A673 (cell line): Measurements from ENCODE around the gene MLLT6. TPM values are rescaled to one million over a fixed set of nuclear protein-coding genes. Genes with fewer than 3 reads are reported as not detected.

ENCODE experiments used
- BruUV-seq: library from RNA; stranded (reverse); fragments of 400-500 nt; replicated peaks from 2 replicates; lab custom pipeline; 2021; lab: Mats Ljungman, UMichigan
- CTCF ChIA-PET: fragments of 300-600 bp; sonication (Branson Sonifier 250); formaldehyde crosslinking; loops from one replicate; lab custom pipeline; 2022; ENCODE audit warnings: antibody characterized with exemption; lab: Charles Lee
- POLR2A ChIA-PET: fragments of 300-600 bp; sonication (Branson Sonifier 250); formaldehyde crosslinking; loops from one replicate; lab custom pipeline; 2022; ENCODE audit warnings: antibody characterized with exemption; ENCODE audit not compliant: low non-redundant PET; lab: Charles Lee
- DNase-seq: peaks from one replicate; pipeline ENCODE4 v3.0.0-alpha.2; 2015; ENCODE audit warnings: low spot score
- H3K27ac ChIP-seq: fragments of 200-600 bp; sonication (generic); 2 replicates; pipeline ENCODE4 v1.5.1; 2016; ENCODE audit warnings: mixed run types, low read depth, mild to moderate bottlenecking, mixed read lengths, antibody characterized with exemption, low read length; ENCODE audit not compliant: poor library complexity, severe bottlenecking
- H3K27me3 ChIP-seq: fragments of 200-600 bp; sonication (generic); replicated peaks from 2 replicates; pipeline ENCODE4 v1.6.1; 2017; ENCODE audit warnings: mixed run types, low read depth, mild to moderate bottlenecking, mixed read lengths, antibody characterized with exemption, low read length; ENCODE audit not compliant: insufficient read depth, poor library complexity
- H3K36me3 ChIP-seq: fragments of 200-600 bp; sonication (generic); 2 replicates; pipeline ENCODE4 v1.6.1; 2016; ENCODE audit warnings: mixed run types, mild to moderate bottlenecking, mixed read lengths, antibody characterized with exemption, low read length; ENCODE audit not compliant: insufficient read depth, poor library complexity, severe bottlenecking
- H3K4me1 ChIP-seq: fragments of 200-600 bp; sonication (generic); 2 replicates; pipeline ENCODE4 v1.6.1; 2017; ENCODE audit warnings: mixed run types, mild to moderate bottlenecking, mixed read lengths, antibody characterized with exemption, low read length; ENCODE audit not compliant: insufficient read depth, poor library complexity, severe bottlenecking
- H3K4me3 ChIP-seq: fragments of 200-600 bp; sonication (generic); 2 replicates; pipeline ENCODE4 v1.5.1; 2016; ENCODE audit warnings: low read depth, mixed run types, mild to moderate bottlenecking, mixed read lengths, low read length; ENCODE audit not compliant: poor library complexity, severe bottlenecking
- H3K9me3 ChIP-seq: fragments of 200-600 bp; sonication (generic); 2 replicates; pipeline ENCODE4 v1.6.1; 2016; ENCODE audit warnings: mixed run types, low read depth, mild to moderate bottlenecking, mixed read lengths, antibody characterized with exemption, low read length; ENCODE audit not compliant: poor library complexity, severe bottlenecking
- CTCF ChIP-seq: fragments of 300-800, 200-600 bp; sonication (generic); conservative IDR thresholded peaks from 2 replicates; pipeline ENCODE4 v1.5.1; 2017; ENCODE audit warnings: low read depth, mild to moderate bottlenecking, antibody characterized with exemption, low read length, moderate library complexity, mixed read lengths
- EZH2 ChIP-seq: fragments of 200-600 bp; sonication (generic); IDR thresholded peaks from 2 replicates; pipeline ENCODE4 v1.6.1; 2017; ENCODE audit warnings: borderline replicate concordance, low read depth, mild to moderate bottlenecking, mixed read lengths, antibody characterized with exemption, low read length; ENCODE audit not compliant: poor library complexity, severe bottlenecking
- intact Hi-C: fragments of 100-400 bp; cut with micrococcal nuclease; formaldehyde crosslinking; loops from one replicate; pipeline ENCODE4 v1.10.0; 2022; ENCODE audit not compliant: unreplicated experiment
- total RNA-seq: library from RNA; stranded (reverse); gene quantifications from 2 replicates; pipeline ENCODE4 v1.2.3, GENCODE V29; 2021

The MLLT6 gene
- total RNA-seq, 1 experiment from 2014 or later, result 41.4 TPM

GRCh38 chr17:38741461-38741860 lies 36.4 kb downstream of the MLLT6 start:
- H3K27me3 ChIP-seq, result no peaks in the 10 kb centered on the region
- no peaks in the 10 kb centered on the region for H3K9me3 ChIP-seq
- peaks cover 17% of the 10 kb centered on the region for H3K4me1 ChIP-seq
- H3K36me3 ChIP-seq, result peaks cover 3% of the 10 kb centered on the region
- H3K27ac ChIP-seq, result no peak overlapping the region
- no peak for DNase-seq
- ChIA-PET CTCF (no interaction called here), POLR2A (no interaction called here)
- intact Hi-C loops, result no loop called here
- H3K4me3 ChIP-seq, result no peak overlapping the region
- BruUV-seq, result no TSS peak
- TF ChIP-seq CTCF (no peak), EZH2 (no peak)

GRCh38 chr17:38741921-38742410 lies 36.9 kb downstream of the MLLT6 start:
- peaks cover 3% of the 10 kb centered on the region for H3K36me3 ChIP-seq
- ChIA-PET POLR2A (no interaction called here), CTCF (no interaction called here)
- peaks cover 20% of the 10 kb centered on the region for H3K4me1 ChIP-seq
- intact Hi-C loops, result no loop called here
- TF ChIP-seq EZH2 (no peak), CTCF (no peak)
- DNase-seq, result no peak
- no peaks in the 10 kb centered on the region for H3K9me3 ChIP-seq
- H3K4me3 ChIP-seq, result no peak overlapping the region
- BruUV-seq, result no TSS peak
- H3K27ac ChIP-seq, result peak overlapping the region; percentile 60
- no peaks in the 10 kb centered on the region for H3K27me3 ChIP-seq

- Histone ChIP-seq H3K4me1 (peaks cover 20% of the 10 kb centered on the region), H3K4me3 (no peak overlapping the region), H3K27ac (peak overlapping the region; percentile 60), H3K36me3 (peaks cover 3% of the 10 kb centered on the region), H3K27me3 (no peaks in the 10 kb centered on the region), H3K9me3 (no peaks in the 10 kb centered on the region)
- ChIA-PET CTCF (no interaction called here), POLR2A (no interaction called here)
- TF ChIP-seq EZH2, result no peak
- no peak for TF ChIP-seq CTCF
- DNase-seq, result peak; percentile 72
- no TSS peak for BruUV-seq
- intact Hi-C loops, result no loop called here
These were observed 37.6 kb downstream of the MLLT6 start for GRCh38 chr17:38742411-38743308.
